GM23338 (cell line): ENCODE data around the gene SCGN.

Experiments
- CTCF ChIP-seq, 2 experiments: fragments of 200-600 bp in 1 of 2; sonication (generic) in 1 of 2; conservative IDR thresholded peaks; 2 replicates each; pipeline versions ENCODE4 v1.5.1 to v1.6.1; 2016 to 2017; ENCODE audit warnings: antibody characterized with exemption in 2 of 2, low read depth in 2 of 2, mild to moderate bottlenecking in 2 of 2, moderate library complexity in 1 of 2
- ETS1 ChIP-seq: IDR thresholded peaks from 2 replicates; pipeline ENCODE4 v1.6.1; 2016; ENCODE audit warnings: antibody characterized with exemption
- EZH2 ChIP-seq: fragments of 200-600 bp; sonication (generic); IDR thresholded peaks from one replicate; pipeline ENCODE4 v1.8.0; 2017; ENCODE audit warnings: antibody characterized with exemption, mild to moderate bottlenecking, low read depth; ENCODE audit not compliant: unreplicated experiment
- EZH2phosphoT487 ChIP-seq: fragments of 200-600 bp; sonication (generic); IDR thresholded peaks from one replicate; pipeline ENCODE4 v1.8.1; 2018; ENCODE audit warnings: antibody characterized with exemption; ENCODE audit not compliant: unreplicated experiment
- JUNB ChIP-seq: IDR thresholded peaks from one replicate; pipeline ENCODE4 v1.6.1; 2016; ENCODE audit warnings: antibody characterized with exemption; ENCODE audit not compliant: unreplicated experiment
- NANOG ChIP-seq: IDR thresholded peaks from 2 replicates; pipeline ENCODE4 v1.6.1; 2016; ENCODE audit warnings: antibody characterized with exemption, borderline replicate concordance
- POLR2AphosphoS5 ChIP-seq: IDR thresholded peaks from 2 replicates; pipeline ENCODE4 v1.6.1; 2016; ENCODE audit warnings: antibody characterized with exemption, low read depth
- REST ChIP-seq: IDR thresholded peaks from one replicate; pipeline ENCODE4 v1.6.1; 2018; ENCODE audit warnings: antibody characterized with exemption; ENCODE audit not compliant: unreplicated experiment
- STAT1 ChIP-seq: IDR thresholded peaks from one replicate; pipeline ENCODE4 v1.6.1; 2016; ENCODE audit warnings: antibody characterized with exemption; ENCODE audit not compliant: unreplicated experiment
- ZNF114 ChIP-seq: fragments of 250-450 bp; sonication (Bioruptor Pico); IDR thresholded peaks from 2 replicates; pipeline ENCODE4 v1.5.0; 2020; ENCODE audit warnings: mild to moderate bottlenecking, moderate library complexity

- TF ChIP-seq ETS1 (no peak), CTCF (conservative IDR thresholded peaks at IDR 0.05; ENCODE audit: low read depth in 2 of 2) (no peak), EZH2 (no peak), POLR2AphosphoS5 (no peak), REST (no peak), NANOG (no peak), EZH2phosphoT487 (no peak), STAT1 (no peak), JUNB (no peak), ZNF114 (no peak)
Measured at GRCh38 chr6:25637211-25637610, 14.8 kb upstream of the SCGN start.
